ENCODE data around the gene HNMT.

- TF ChIP-seq ZNF565 (CRISPR knock-in tag; conservative IDR thresholded peaks at IDR 0.05; ENCODE audit: low read depth) = no peak
- TF ChIP-seq, protein P1, sequence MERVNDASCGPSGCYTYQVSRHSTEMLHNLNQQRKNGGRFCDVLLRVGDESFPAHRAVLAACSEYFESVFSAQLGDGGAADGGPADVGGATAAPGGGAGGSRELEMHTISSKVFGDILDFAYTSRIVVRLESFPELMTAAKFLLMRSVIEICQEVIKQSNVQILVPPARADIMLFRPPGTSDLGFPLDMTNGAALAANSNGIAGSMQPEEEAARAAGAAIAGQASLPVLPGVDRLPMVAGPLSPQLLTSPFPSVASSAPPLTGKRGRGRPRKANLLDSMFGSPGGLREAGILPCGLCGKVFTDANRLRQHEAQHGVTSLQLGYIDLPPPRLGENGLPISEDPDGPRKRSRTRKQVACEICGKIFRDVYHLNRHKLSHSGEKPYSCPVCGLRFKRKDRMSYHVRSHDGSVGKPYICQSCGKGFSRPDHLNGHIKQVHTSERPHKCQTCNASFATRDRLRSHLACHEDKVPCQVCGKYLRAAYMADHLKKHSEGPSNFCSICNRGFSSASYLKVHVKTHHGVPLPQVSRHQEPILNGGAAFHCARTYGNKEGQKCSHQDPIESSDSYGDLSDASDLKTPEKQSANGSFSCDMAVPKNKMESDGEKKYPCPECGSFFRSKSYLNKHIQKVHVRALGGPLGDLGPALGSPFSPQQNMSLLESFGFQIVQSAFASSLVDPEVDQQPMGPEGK (CRISPR knock-in tag; IDR thresholded peaks at IDR 0.05; ENCODE audit: borderline replicate concordance) = no peak
- TF ChIP-seq GLIS3 (CRISPR knock-in tag; IDR thresholded peaks at IDR 0.05) = no peak
- TF ChIP-seq BACH2 (CRISPR knock-in tag; IDR thresholded peaks at IDR 0.05; ENCODE audit: borderline replicate concordance) = no peak
- no peak for TF ChIP-seq ZFP3 (CRISPR knock-in tag; IDR thresholded peaks at IDR 0.05)
- TF ChIP-seq, protein P2, sequence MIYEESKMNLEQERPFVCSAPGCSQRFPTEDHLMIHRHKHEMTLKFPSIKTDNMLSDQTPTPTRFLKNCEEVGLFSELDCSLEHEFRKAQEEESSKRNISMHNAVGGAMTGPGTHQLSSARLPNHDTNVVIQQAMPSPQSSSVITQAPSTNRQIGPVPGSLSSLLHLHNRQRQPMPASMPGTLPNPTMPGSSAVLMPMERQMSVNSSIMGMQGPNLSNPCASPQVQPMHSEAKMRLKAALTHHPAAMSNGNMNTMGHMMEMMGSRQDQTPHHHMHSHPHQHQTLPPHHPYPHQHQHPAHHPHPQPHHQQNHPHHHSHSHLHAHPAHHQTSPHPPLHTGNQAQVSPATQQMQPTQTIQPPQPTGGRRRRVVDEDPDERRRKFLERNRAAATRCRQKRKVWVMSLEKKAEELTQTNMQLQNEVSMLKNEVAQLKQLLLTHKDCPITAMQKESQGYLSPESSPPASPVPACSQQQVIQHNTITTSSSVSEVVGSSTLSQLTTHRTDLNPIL (CRISPR knock-in tag; IDR thresholded peaks at IDR 0.05; ENCODE audit: low read depth) = no peak
- no peak for TF ChIP-seq TCF4 (CRISPR knock-in tag; IDR thresholded peaks at IDR 0.05; ENCODE audit: borderline replicate concordance)
- no peak for TF ChIP-seq OSR1 (CRISPR knock-in tag; IDR thresholded peaks at IDR 0.05)
Measured at GRCh38 chr2:137960223-137960622, 4.0 kb upstream of the HNMT start.

Data from SK-N-SH treated with all-trans-retinoic acid at 6 μM for 48 hours (cell line).